GM12873 (cell line): ENCODE measurements around the gene CCNYL1.

Source experiments
- CTCF ChIP-seq: IDR thresholded peaks from 2 replicates; pipeline ENCODE4 v1.5.1; 2012; ENCODE audit warnings: low read depth, mild to moderate bottlenecking, moderate library complexity, low read length, control low read depth; ENCODE audit not compliant: insufficient read depth; ENCODE audit errors: missing control alignments

The CCNYL1 gene

GRCh38 chr2:207772844-207773205 lies 61.4 kb downstream of the CCNYL1 start:
- no peak for TF ChIP-seq CTCF

- TF ChIP-seq CTCF: no peak
Observed at GRCh38 chr2:207775473-207775872, 64.0 kb downstream of the CCNYL1 start.

GRCh38 chr2:207777124-207777523 lies 65.7 kb downstream of the CCNYL1 start:
- TF ChIP-seq CTCF: no peak

- TF ChIP-seq CTCF: no peak
Observed at GRCh38 chr2:207778298-207778882, 67.0 kb downstream of the CCNYL1 start.

GRCh38 chr2:207779523-207779922 lies 68.1 kb downstream of the CCNYL1 start:
- no peak for TF ChIP-seq CTCF

- no peak for TF ChIP-seq CTCF
Observed at GRCh38 chr2:207782238-207783030, 71.0 kb downstream of the CCNYL1 start.

GRCh38 chr2:207783514-207783913 lies 72.1 kb downstream of the CCNYL1 start:
- TF ChIP-seq CTCF: no peak
